ENCODE data around the gene DYDC2. TPM values are rescaled to one million over a fixed set of nuclear protein-coding genes. Genes with fewer than 3 reads are reported as not detected.
"Not testable (repeated sequence)": the region's sequence is repeated elsewhere in the genome, so short reads cannot be mapped to it uniquely, and the experiment has no call there.

The DYDC2 gene
- total RNA-seq, 1 experiment from 2014 or later = not detected

GRCh38 chr10:80413271-80413996, 56.9 kb downstream of the DYDC2 start:
- Histone ChIP-seq H3K9me3 (replicated peaks) (no peaks in the 10 kb centered on the region), H3K36me3 (peaks cover 4% of the 10 kb centered on the region; the same call in 1 of the 2 replicates), H3K4me1 (peaks cover 56% of the 10 kb centered on the region), H3K4me3 (peak overlapping the region; percentile 57), H3K27me3 (no peaks in the 10 kb centered on the region), H3K27ac (peak overlapping the region; percentile 96)
- peak; percentile 98 to 99 for DNase-seq

GRCh38 chr10:80414142-80414895, 57.7 kb downstream of the DYDC2 start:
- Histone ChIP-seq H3K27me3 (no peaks in the 10 kb centered on the region), H3K4me1 (peaks cover 58% of the 10 kb centered on the region), H3K9me3 (replicated peaks) (no peaks in the 10 kb centered on the region), H3K36me3 (peaks cover 5% of the 10 kb centered on the region), H3K4me3 (peak overlapping the region; percentile 57), H3K27ac (peak overlapping the region; percentile 96)
- peak; percentile 76 to 85 for DNase-seq

GRCh38 chr10:80415734-80416478, 59.3 kb downstream of the DYDC2 start:
- Histone ChIP-seq H3K27ac (no peak overlapping the region), H3K4me1 (peaks cover 44% of the 10 kb centered on the region), H3K4me3 (peak overlapping the region; percentile 57), H3K36me3 (peaks cover 18% of the 10 kb centered on the region), H3K27me3 (no peaks in the 10 kb centered on the region), H3K9me3 (replicated peaks) (no peaks in the 10 kb centered on the region)
- no peak for DNase-seq

GRCh38 chr10:80416479-80417098, 60.0 kb downstream of the DYDC2 start:
- H3K27me3 ChIP-seq = no peaks in the 10 kb centered on the region
- peak overlapping the region; percentile 12; the same call in 1 of the 2 replicates for H3K4me3 ChIP-seq
- H3K27ac ChIP-seq = no peak overlapping the region
- H3K9me3 ChIP-seq (replicated peaks) = no peaks in the 10 kb centered on the region
- H3K4me1 ChIP-seq = peaks cover 38% of the 10 kb centered on the region
- DNase-seq = peak; percentile 33 to 63
- H3K36me3 ChIP-seq = peaks cover 25% of the 10 kb centered on the region

GRCh38 chr10:80417256-80417655, 60.7 kb downstream of the DYDC2 start:
- H3K4me3 ChIP-seq; H3K27me3 ChIP-seq; DNase-seq; H3K9me3 ChIP-seq (replicated peaks); H3K27ac ChIP-seq: not testable (repeated sequence)
- peaks cover 31% of the 10 kb centered on the region for H3K4me1 ChIP-seq
- H3K36me3 ChIP-seq = peaks cover 32% of the 10 kb centered on the region

Other genes starting within 250 kb of the DYDC2 start
- 4.7 and 7.2 TPM in 2 replicates for gene PLAC9, start 224.1 kb upstream of the DYDC2 start, total RNA-seq (2014; rRNA removed; shearing (Covaris generic))
- 36.2 and 39.5 TPM in 2 replicates for gene ANXA11, start 151.2 kb upstream of the DYDC2 start, total RNA-seq (2014; rRNA removed; shearing (Covaris generic))
- 0.15 TPM in 1 of 2 replicates, not detected in the other for gene MAT1A, start 67.1 kb upstream of the DYDC2 start, total RNA-seq (2014; rRNA removed; shearing (Covaris generic))
- gene DYDC1, start within 50 bp of the DYDC2 start, total RNA-seq (2014; rRNA removed; shearing (Covaris generic)) = not detected in 2 replicates
- gene PRXL2A, start 51.8 kb downstream of the DYDC2 start, total RNA-seq (2014; rRNA removed; shearing (Covaris generic)) = 259 and 261 TPM in 2 replicates
- gene TSPAN14, start 97.5 kb downstream of the DYDC2 start, total RNA-seq (2014; rRNA removed; shearing (Covaris generic)) = 37.7 and 40.4 TPM in 2 replicates
- not detected in 2 replicates for gene SH2D4B, start 181.1 kb downstream of the DYDC2 start, total RNA-seq (2014; rRNA removed; shearing (Covaris generic))

Measured in SJCRH30 (cell line).